ENCODE results near the gene ACOXL.

Gene ACOXL

DNA sequence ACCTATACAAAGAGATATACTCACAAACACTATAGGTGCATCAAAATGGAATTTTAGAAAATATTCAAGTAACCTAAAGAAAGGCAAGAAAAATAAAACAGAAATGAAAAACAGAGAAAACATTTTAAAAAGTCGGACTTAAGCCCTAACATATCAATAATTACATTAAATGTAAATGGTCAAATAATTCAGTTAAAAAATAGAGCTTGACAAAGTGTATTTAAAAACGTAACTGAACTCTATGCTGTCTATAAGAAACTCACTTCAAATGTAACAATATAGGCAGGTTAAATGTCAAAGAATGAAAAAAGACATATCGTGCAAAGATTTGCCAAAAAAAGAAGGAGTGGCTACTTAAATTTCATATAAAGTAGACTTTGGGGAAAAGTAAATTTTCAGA is 163.9 kb downstream of the ACOXL start:
- H3K4me2 ChIP-seq (ENCODE audit: low read length) = no peak overlapping the region
- no peak overlapping the region for H3K4me3 ChIP-seq (ENCODE audit: low read depth, low read length)
- no peak for TF ChIP-seq CTCF (IDR thresholded peaks at IDR 0.05)
- no peaks in the 10 kb centered on the region for H3K4me1 ChIP-seq
- H3K27me3 ChIP-seq (ENCODE audit: control insufficient read depth, insufficient read depth, low read length) = no peaks in the 10 kb centered on the region
- no peaks in the 10 kb centered on the region for H3K36me3 ChIP-seq (ENCODE audit: control insufficient read depth, insufficient read depth, low read length)
- H2AFZ ChIP-seq = no peak overlapping the region
- no peak overlapping the region for H3K27ac ChIP-seq
- H3K9ac ChIP-seq = no peak overlapping the region
- no peaks in the 10 kb centered on the region for H3K79me2 ChIP-seq
- H3K9me3 ChIP-seq (ENCODE audit: control insufficient read depth, low read length) = no peaks in the 10 kb centered on the region

GRCh38 chr2:110897966-110898365 is 165.6 kb downstream of the ACOXL start:
- H3K9me3 ChIP-seq (ENCODE audit: control insufficient read depth, low read length) = no peaks in the 10 kb centered on the region
- no peak overlapping the region for H3K9ac ChIP-seq
- H3K27me3 ChIP-seq (ENCODE audit: control insufficient read depth, insufficient read depth, low read length) = no peaks in the 10 kb centered on the region
- H3K4me1 ChIP-seq = no peaks in the 10 kb centered on the region
- H3K4me3 ChIP-seq (ENCODE audit: low read depth, low read length) = no peak overlapping the region
- no peak overlapping the region for H3K27ac ChIP-seq
- no peaks in the 10 kb centered on the region for H3K79me2 ChIP-seq
- H2AFZ ChIP-seq = no peak overlapping the region
- no peak overlapping the region for H3K4me2 ChIP-seq (ENCODE audit: low read length)
- H3K36me3 ChIP-seq (ENCODE audit: control insufficient read depth, insufficient read depth, low read length) = no peaks in the 10 kb centered on the region
- TF ChIP-seq CTCF (IDR thresholded peaks at IDR 0.05) = no peak

GRCh38 chr2:110900191-110900590 is 167.8 kb downstream of the ACOXL start:
- H3K27ac ChIP-seq = no peak overlapping the region
- TF ChIP-seq CTCF (IDR thresholded peaks at IDR 0.05) = no peak
- H3K9ac ChIP-seq = no peak overlapping the region

GRCh38 chr2:110903548-110903947 is 171.2 kb downstream of the ACOXL start:
- no peak overlapping the region for H3K27ac ChIP-seq
- H2AFZ ChIP-seq = no peak overlapping the region
- H3K4me3 ChIP-seq (ENCODE audit: low read depth, low read length) = no peak overlapping the region
- H3K9me3 ChIP-seq (ENCODE audit: control insufficient read depth, low read length) = no peaks in the 10 kb centered on the region
- H3K4me2 ChIP-seq (ENCODE audit: low read length) = no peak overlapping the region
- H3K36me3 ChIP-seq (ENCODE audit: control insufficient read depth, insufficient read depth, low read length) = no peaks in the 10 kb centered on the region
- H3K79me2 ChIP-seq = no peaks in the 10 kb centered on the region
- no peak overlapping the region for H3K9ac ChIP-seq
- H3K27me3 ChIP-seq (ENCODE audit: control insufficient read depth, insufficient read depth, low read length) = no peaks in the 10 kb centered on the region
- no peaks in the 10 kb centered on the region for H3K4me1 ChIP-seq
- no peak for TF ChIP-seq CTCF (IDR thresholded peaks at IDR 0.05)

More at GRCh38 chr2:110900191-110900590, 167.8 kb downstream of the ACOXL start:
- no peak overlapping the region for H3K4me3 ChIP-seq (ENCODE audit: low read depth, low read length)
- H3K36me3 ChIP-seq (ENCODE audit: control insufficient read depth, insufficient read depth, low read length) = no peaks in the 10 kb centered on the region
- H3K27me3 ChIP-seq (ENCODE audit: control insufficient read depth, insufficient read depth, low read length) = no peaks in the 10 kb centered on the region
- H3K4me2 ChIP-seq (ENCODE audit: low read length) = no peak overlapping the region
- H3K79me2 ChIP-seq = no peaks in the 10 kb centered on the region
- no peaks in the 10 kb centered on the region for H3K9me3 ChIP-seq (ENCODE audit: control insufficient read depth, low read length)
- no peaks in the 10 kb centered on the region for H3K4me1 ChIP-seq
- H2AFZ ChIP-seq = no peak overlapping the region

GRCh38 chr2:110904116-110904778 is 171.9 kb downstream of the ACOXL start:
- no peaks in the 10 kb centered on the region for H3K4me1 ChIP-seq
- no peak overlapping the region for H3K4me3 ChIP-seq (ENCODE audit: low read depth, low read length)
- no peak overlapping the region for H3K27ac ChIP-seq
- no peaks in the 10 kb centered on the region for H3K9me3 ChIP-seq (ENCODE audit: control insufficient read depth, low read length)
- H3K79me2 ChIP-seq = no peaks in the 10 kb centered on the region
- H3K27me3 ChIP-seq (ENCODE audit: control insufficient read depth, insufficient read depth, low read length) = no peaks in the 10 kb centered on the region
- TF ChIP-seq CTCF (IDR thresholded peaks at IDR 0.05) = no peak
- H3K9ac ChIP-seq = no peak overlapping the region
- no peak overlapping the region for H3K4me2 ChIP-seq (ENCODE audit: low read length)
- no peak overlapping the region for H2AFZ ChIP-seq
- H3K36me3 ChIP-seq (ENCODE audit: control insufficient read depth, insufficient read depth, low read length) = no peaks in the 10 kb centered on the region
